ENCODE results near the gene BDH1.

DNA sequence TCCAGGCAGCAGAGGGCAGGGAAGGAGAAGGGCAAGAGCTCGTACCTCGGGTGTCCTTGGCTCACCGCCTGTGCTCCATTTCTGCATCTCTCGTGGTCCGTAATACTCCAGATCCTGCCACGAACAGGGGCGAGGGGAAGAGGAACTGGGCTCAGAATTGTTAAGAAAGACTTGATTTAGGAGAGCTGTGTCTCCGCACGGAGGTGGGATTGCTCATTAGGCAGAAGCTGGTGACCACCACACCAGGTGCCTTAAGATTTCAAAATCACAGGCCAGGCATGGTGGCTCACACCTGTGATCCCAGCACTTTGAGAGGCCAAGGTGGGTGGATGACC, 37.2 kb upstream of the BDH1 start:
- TF ChIP-seq POLR2A (IDR thresholded peaks at IDR 0.05; ENCODE audit: extremely low read depth, insufficient read length) (no peak), MYC (IDR thresholded peaks at IDR 0.05; ENCODE audit: low read depth, low read length) (no peak)
- TF ChIP-seq, protein P1, sequence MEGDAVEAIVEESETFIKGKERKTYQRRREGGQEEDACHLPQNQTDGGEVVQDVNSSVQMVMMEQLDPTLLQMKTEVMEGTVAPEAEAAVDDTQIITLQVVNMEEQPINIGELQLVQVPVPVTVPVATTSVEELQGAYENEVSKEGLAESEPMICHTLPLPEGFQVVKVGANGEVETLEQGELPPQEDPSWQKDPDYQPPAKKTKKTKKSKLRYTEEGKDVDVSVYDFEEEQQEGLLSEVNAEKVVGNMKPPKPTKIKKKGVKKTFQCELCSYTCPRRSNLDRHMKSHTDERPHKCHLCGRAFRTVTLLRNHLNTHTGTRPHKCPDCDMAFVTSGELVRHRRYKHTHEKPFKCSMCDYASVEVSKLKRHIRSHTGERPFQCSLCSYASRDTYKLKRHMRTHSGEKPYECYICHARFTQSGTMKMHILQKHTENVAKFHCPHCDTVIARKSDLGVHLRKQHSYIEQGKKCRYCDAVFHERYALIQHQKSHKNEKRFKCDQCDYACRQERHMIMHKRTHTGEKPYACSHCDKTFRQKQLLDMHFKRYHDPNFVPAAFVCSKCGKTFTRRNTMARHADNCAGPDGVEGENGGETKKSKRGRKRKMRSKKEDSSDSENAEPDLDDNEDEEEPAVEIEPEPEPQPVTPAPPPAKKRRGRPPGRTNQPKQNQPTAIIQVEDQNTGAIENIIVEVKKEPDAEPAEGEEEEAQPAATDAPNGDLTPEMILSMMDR (IDR thresholded peaks at IDR 0.05; ENCODE audit: low read depth, low read length): no peak
- TF ChIP-seq, protein P2, sequence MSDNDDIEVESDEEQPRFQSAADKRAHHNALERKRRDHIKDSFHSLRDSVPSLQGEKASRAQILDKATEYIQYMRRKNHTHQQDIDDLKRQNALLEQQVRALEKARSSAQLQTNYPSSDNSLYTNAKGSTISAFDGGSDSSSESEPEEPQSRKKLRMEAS (IDR thresholded peaks at IDR 0.05; ENCODE audit: low read depth, low read length): no peak
